ENCODE results near the gene ZCCHC8. TPM values are rescaled to one million over a fixed set of nuclear protein-coding genes. Genes with fewer than 3 reads are reported as not detected.

Gene ZCCHC8
- total RNA-seq, 1 experiment from 2014 or later: 30.5 TPM

DNA sequence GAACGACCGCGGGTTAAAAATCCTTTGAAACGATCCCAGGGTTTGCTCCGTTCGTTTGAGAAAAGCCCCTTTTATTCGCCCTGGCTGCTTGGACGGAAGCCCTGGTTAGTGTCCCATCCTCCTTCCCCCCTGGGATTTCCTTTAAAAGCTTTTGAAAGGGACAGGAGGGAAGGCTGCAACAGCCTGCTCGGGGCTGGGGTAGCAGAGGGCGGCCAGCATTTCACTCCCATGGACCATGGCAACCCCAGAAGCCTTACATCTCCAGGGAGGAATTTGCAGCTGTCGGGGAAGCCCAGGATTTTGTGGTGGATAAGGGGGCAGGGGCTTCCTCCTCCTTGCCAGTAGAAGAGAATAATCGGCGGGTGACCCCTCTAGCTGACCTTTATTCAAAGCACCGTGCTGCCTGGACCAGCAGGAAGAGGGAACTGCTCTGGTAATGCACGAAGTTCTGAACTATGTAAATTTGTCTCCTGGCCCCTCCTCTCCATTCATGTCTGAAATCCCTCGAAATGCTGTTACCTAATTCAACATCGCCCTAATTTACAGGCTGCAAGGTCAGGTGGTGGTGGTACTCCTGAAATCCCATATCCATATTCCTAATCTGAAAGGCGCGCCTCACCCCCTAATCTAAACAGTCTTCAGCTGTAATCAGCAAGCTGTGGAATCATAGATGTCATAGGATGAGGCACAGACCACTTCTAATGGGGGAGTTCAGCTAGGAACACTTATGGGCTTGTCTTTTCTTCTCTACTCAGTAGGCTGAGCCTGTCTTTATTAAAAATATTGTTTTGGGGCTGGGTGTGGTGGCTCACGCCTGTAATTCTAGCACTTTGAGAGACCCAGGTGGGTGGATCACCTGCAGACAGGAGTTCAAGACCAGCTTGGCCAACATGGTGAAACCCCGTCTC lies 77.2 kb downstream of the ZCCHC8 start:
- no peaks in the 10 kb centered on the region for H4K20me1 ChIP-seq (ENCODE audit: insufficient read depth)
- no peaks in the 10 kb centered on the region for H3K27me3 ChIP-seq (ENCODE audit: insufficient read depth, low read length)
- H3K4me3 ChIP-seq (replicated peaks in 1 of 2; ENCODE audit: low read depth in 1 of 2, low read length in 2 of 2): peak overlapping the region; percentile 59 to 64
- peak overlapping the region; percentile 74 for H3K9ac ChIP-seq (ENCODE audit: low read length)
- H3K36me3 ChIP-seq (ENCODE audit: control insufficient read depth in 1 of 2, insufficient read depth in 2 of 2, low read length in 2 of 2): no peaks in the 10 kb centered on the region
- H2AFZ ChIP-seq (ENCODE audit: low read depth, low read length, poor library complexity, severe bottlenecking): no peak overlapping the region
- ATAC-seq: peak; percentile 24
- H3K4me1 ChIP-seq (ENCODE audit: control insufficient read depth in 1 of 2, insufficient read depth in 2 of 2, low read length in 2 of 2): peaks cover 24 to 35% of the 10 kb centered on the region in 2 experiments
- peak overlapping the region; percentile 95 for H3K27ac ChIP-seq (ENCODE audit: low read depth, low read length)
- ChIA-PET POLR2A (interaction anchor here (0.7 to 4.4 kb wide), 4 partner anchors 9 to 24 kb away, joined by 3 to 21 read pairs (median 4); no protein-coding TSS in a partner anchor), RAD21 (ENCODE audit: low non-redundant PET in 1 of 2, low total read pairs in 2 of 2, uncharacterized antibody in 2 of 2, unreplicated experiment in 2 of 2) (interaction anchor here (0.5 to 0.9 kb wide), 2 partner anchors 24 to 42 kb away, joined by 3 read pairs; no protein-coding TSS in a partner anchor), CTCF (interaction anchor here (3.8 kb wide), 1 partner anchor 24 kb away, joined by 25 read pairs; no protein-coding TSS in a partner anchor)
- TF ChIP-seq RAD21 (IDR thresholded peaks at IDR 0.05; ENCODE audit: low read depth): no peak
- peak; percentile 19; the same call in 1 of the 2 replicates for TF ChIP-seq SP1 (IDR thresholded peaks at IDR 0.05; ENCODE audit: low read depth)
- H3K4me2 ChIP-seq (ENCODE audit: low read length): peak overlapping the region; percentile 95
- no peaks in the 10 kb centered on the region for H3K9me3 ChIP-seq (ENCODE audit: control insufficient read depth in 1 of 2, insufficient read depth in 1 of 2, low read depth in 1 of 2, low read length in 2 of 2)
- intact Hi-C loops (cut with micrococcal nuclease): no loop called here
- peaks cover 35% of the 10 kb centered on the region for H3K79me2 ChIP-seq (ENCODE audit: insufficient read depth, low read length)
- BruUV-seq (replicated peaks): TSS peak; percentile 87
- DNase-seq (ENCODE audit: low read depth, low spot score): peak; percentile 50
- no peaks in the 10 kb centered on the region for H3K9me2 ChIP-seq (ENCODE audit: insufficient read depth)

DNA sequence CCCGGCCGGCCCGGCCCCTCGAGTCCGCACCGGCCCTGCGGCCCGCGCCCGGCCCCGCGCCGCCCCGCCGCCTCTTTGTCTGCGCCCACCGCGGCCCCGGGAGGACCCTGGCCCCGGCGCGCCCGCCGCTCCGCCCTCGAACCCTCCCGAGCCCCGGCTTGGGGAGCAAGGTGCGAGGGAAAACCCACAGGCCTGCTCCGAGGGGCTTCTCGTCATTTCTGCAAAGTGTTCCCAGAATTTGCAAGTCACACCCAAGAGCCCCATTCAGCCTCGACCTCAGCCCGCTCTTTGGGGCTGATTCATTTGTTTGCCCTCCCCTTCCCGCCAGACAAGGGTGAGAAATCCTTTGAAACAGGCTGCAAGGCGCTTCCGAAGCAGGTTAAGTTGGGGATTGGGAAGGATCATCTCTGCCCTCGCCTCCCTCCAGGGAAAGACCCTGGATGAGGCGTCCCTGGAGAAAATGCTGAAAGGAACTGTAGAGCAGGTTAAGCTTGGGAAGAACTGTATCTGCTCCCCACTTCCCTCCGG lies 77.9 kb downstream of the ZCCHC8 start:
- H3K79me2 ChIP-seq (ENCODE audit: insufficient read depth, low read length): peaks cover 42% of the 10 kb centered on the region

More for the DNA sequence above, 77.9 kb downstream of the ZCCHC8 start:
- ChIA-PET POLR2A (interaction anchor here (0.9 to 4.4 kb wide), 2 partner anchors 16 to 23 kb away, joined by 3 to 21 read pairs; no protein-coding TSS in a partner anchor), CTCF (interaction anchor here (3.8 kb wide), 1 partner anchor 23 kb away, joined by 25 read pairs; no protein-coding TSS in a partner anchor), RAD21 (ENCODE audit: low non-redundant PET in 1 of 2, low total read pairs in 2 of 2, uncharacterized antibody in 2 of 2, unreplicated experiment in 2 of 2) (interaction anchor here (0.5 to 0.9 kb wide), 2 partner anchors 20 to 23 kb away, joined by 3 read pairs; no protein-coding TSS in a partner anchor)
- H3K4me2 ChIP-seq (ENCODE audit: low read length): peak overlapping the region; percentile 95
- intact Hi-C loops (cut with micrococcal nuclease): no loop called here
- DNase-seq (ENCODE audit: low read depth, low spot score) (no peak), ATAC-seq (peak; percentile 13)
- H2AFZ ChIP-seq (ENCODE audit: low read depth, low read length, poor library complexity, severe bottlenecking): no peak overlapping the region
- peak overlapping the region; percentile 59 to 64 for H3K4me3 ChIP-seq (replicated peaks in 1 of 2; ENCODE audit: low read depth in 1 of 2, low read length in 2 of 2)
- peak overlapping the region; percentile 95 for H3K27ac ChIP-seq (ENCODE audit: low read depth, low read length)
- no TSS peak for BruUV-seq (replicated peaks)
- H4K20me1 ChIP-seq (ENCODE audit: insufficient read depth): no peaks in the 10 kb centered on the region
- TF ChIP-seq ELF1 (IDR thresholded peaks at IDR 0.05; ENCODE audit: borderline replicate concordance, low read depth) (no peak), POLR2AphosphoS5 (IDR thresholded peaks at IDR 0.05; ENCODE audit: low read depth, low read length) (no peak), EGR1 (IDR thresholded peaks at IDR 0.05; ENCODE audit: low read depth) (no peak)
- TF ChIP-seq, protein P1, sequence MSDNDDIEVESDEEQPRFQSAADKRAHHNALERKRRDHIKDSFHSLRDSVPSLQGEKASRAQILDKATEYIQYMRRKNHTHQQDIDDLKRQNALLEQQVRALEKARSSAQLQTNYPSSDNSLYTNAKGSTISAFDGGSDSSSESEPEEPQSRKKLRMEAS (IDR thresholded peaks at IDR 0.05): peak; percentile 38; the same call in 1 of the 2 replicates
- H3K9me2 ChIP-seq (ENCODE audit: insufficient read depth): no peaks in the 10 kb centered on the region
- H3K9ac ChIP-seq (ENCODE audit: low read length): peak overlapping the region; percentile 74
- peaks cover 24 to 35% of the 10 kb centered on the region in 2 experiments for H3K4me1 ChIP-seq (ENCODE audit: control insufficient read depth in 1 of 2, insufficient read depth in 2 of 2, low read length in 2 of 2)
- no peaks in the 10 kb centered on the region for H3K9me3 ChIP-seq (ENCODE audit: control insufficient read depth in 1 of 2, insufficient read depth in 1 of 2, low read depth in 1 of 2, low read length in 2 of 2)
- no peaks in the 10 kb centered on the region for H3K36me3 ChIP-seq (ENCODE audit: control insufficient read depth in 1 of 2, insufficient read depth in 2 of 2, low read length in 2 of 2)
- H3K27me3 ChIP-seq (ENCODE audit: insufficient read depth, low read length): no peaks in the 10 kb centered on the region

All from HCT116 (cell line).